Stimulated activated CD8-positive, alpha-beta memory T cell treated with anti-CD3 and anti-CD28 coated beads, Interleukin-7, amount 100 ng/mL, for 24 hours (primary cell): Measurements from ENCODE around the gene NOTCH1.

Source experiments
- DNase-seq: peaks from one replicate; pipeline ENCODE4 v3.0.0-alpha.2; 2020; ENCODE audit warnings: low read depth

The NOTCH1 gene

DNA sequence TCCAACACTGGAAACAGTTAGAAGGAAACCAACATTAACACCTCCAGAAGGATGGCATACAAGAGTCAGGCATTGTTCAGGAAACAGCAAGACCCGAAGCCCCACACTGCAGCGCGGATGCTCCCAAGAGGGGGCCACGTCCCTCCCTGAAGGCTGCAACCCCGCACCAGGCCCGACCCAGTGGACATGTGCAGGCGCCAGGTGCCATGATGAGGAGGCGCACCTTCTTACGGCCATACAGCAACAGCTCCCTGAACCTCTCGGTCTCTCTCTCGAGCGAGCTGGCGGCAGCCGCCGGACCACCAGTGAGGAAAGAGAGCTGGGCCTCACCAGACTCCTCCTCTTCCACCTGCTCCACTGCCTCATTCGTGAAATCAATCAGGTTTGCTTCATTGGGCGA, 83.2 kb downstream of the NOTCH1 start:
- no peak for DNase-seq

- DNase-seq = no peak
These were observed 85.0 kb downstream of the NOTCH1 start for GRCh38 chr9:136460772-136461325.

DNA sequence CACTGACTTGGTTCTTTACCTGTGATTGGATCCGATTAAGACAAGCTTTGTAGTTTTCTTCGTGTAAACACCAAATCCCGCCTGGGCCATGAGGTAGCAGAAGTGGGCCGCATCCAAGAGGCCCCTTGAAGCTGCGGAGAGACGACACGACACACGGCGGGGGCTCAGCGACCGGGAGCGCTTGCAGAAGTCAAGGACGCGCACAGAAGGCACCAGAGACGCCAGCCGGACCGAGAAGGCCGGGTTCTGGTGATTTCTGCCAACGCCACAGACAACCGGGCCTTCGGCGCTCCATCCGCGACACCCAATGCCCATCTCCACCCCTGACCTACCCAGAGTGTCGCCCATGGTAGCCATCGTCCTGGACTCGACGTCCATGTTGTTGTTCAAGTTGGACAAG, 86.4 kb downstream of the NOTCH1 start:
- no peak for DNase-seq

- DNase-seq = no peak
These were observed 88.5 kb downstream of the NOTCH1 start for GRCh38 chr9:136457326-136457725.

- no peak for DNase-seq
These were observed 89.6 kb downstream of the NOTCH1 start for GRCh38 chr9:136456258-136456657.

- DNase-seq = no peak
These were observed 90.5 kb downstream of the NOTCH1 start for GRCh38 chr9:136455043-136456002.

DNA sequence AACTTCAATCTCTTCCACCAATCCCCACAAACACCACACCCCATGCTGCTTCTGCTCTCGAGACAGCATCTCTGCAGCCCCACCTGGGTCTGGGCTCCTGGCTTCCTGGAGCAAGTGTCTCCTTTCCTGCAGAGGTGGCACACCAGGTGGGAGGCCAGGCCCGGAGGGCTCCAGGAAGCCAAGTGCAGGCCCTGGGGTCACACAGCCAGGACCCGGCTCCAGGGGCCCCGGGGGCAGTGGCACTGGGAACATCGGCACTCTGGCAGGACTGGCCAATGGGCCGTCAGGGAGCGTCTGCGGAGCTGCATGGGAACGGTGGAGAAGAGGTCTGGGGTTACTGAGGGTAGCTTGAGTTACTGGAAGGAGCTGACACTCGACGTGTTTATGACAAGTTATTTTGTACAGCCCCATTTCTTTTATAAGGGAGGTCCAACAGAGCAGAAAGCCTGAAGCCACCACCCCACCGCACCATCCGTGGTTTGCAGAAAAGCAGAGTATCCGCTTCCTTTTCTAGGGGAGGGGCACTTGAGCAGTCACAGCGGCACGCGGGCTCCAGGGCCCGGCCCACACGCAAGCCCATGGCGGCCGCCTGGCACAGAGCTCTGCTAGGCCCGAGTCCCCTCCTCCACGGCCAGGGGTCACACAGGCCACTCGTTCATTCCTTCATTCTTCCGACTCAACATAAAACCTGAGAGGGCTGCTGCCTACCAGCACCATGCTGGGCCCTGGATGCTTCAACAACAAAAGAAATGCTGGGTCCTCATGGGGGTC, 91.6 kb downstream of the NOTCH1 start:
- no peak for DNase-seq

DNA sequence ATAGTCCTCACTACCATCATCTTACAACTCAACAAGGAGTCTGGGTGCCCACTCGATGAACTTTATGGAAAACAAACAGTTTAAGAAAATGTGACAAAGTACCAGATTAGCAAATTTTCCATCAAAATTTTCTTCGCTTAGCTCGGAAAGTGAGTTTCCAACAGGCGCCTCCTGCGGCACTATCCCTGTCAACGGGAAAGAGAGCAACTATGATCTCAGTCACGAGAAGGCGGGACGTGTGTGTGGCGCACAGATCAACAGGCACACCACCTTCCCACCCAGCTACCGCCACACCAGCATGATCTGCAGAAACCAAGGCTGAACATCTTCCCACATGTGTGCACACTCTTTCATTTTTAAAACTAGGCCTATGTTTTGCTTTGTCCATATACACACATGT, 92.5 kb downstream of the NOTCH1 start:
- DNase-seq = no peak

DNA sequence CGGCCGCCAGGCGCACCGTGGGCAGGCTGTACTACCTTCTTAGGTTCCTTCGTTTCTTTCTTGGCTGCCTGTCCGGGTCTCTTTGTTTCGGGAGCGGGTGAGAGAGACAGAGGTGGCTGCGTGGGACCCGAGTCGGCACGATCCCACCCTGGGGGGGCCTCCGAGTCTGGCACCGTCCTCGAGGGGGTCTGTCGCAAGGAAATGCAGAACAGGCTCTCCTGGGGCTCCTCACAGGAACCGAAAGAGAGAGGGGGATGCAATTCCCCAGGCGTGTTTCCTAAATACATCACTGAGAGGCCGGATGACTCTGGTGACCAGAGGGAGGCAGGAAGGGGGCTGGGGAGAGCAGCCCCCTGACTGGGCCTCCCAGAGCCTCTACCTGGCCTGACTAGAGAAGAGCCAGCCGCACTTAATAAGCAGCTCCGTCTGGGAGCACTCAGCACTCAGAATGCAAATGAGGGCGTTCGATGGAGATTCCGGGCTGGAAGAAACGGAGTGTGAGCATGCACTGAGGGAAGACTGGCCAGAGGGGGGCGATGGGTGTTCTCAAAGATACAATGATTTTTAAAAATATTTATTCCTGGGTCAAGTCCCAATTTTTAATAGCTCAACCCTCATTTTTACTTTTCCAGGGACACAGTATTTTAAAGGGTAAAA, 94.5 kb downstream of the NOTCH1 start:
- DNase-seq = no peak

DNA sequence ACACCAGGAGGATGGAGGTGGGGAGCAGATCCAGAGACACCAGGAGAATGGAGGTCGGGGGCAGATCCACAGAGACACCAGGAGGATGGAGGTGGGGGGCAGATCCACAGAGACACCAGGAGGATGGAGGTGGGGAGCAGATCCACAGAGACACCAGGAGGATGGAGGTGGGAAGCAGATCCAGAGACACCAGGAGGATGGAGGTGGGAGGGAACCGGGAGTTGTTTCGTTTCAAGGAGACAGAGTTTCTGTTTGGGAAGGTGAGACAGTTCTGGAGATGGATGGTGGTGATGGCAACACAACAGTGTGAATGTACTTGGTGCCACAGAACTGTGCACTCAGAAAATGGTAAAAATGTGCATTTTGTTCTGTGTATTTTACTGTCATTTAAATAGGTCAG, 97.2 kb downstream of the NOTCH1 start:
- DNase-seq = no peak

DNA sequence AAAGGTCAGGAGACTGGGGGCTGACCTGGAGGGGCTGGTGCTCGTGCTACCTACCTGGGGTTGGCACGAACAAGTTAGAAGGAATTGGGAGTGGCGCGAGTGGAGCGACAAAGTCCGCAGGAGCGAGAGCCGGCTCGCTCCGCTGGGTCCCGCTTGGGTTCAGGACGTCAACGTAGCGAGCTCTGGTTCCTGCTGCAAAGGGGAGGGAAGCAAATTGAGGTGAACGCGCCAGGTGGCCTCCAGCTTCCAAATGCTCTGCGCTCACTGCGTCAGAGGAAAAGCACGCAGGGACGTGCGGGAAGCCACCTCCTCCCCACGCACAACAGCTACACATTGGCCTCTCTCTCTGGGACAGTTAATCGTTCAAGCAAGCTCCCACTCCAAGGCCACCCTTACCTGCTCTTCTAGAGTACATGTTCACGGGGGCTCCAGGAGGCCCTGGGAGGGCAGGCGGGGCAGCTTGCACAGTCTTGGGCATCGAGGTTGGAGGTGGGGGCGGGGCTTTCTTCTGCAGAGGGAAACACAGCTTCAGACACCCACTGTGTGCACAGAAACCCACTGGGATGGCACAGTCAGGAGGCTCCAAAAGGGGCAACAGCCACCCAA, 98.6 kb downstream of the NOTCH1 start:
- DNase-seq = no peak

DNA sequence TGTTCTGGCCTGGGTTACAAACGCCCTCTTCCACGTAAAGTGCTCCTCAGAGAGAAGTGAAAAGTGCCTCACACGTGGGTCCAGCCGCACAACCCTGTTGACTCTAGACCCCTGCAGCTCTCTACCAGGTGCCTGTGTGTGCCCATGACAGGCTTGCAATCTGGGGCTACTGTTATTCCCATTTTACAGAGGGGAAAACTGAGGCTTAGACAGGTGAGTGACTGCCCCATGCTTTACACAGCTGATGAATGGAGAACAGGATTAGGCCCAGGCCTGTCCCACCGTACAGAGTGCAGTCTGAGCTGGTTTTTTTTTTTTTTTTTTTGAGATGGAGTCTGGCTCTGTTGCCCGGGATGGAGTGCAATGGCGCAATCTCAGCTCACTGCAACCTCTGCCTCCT, 100.0 kb downstream of the NOTCH1 start:
- DNase-seq = no peak
